ENCODE results near the gene ZNF862. TPM values are rescaled to one million over a fixed set of nuclear protein-coding genes. Genes with fewer than 3 reads are reported as not detected.

The ZNF862 gene
- total and polyA plus RNA-seq, 2 donors (not counting 3 experiments of a cell fraction or from before 2014, with no cell fraction given): 10.8 to 14.7 TPM

DNA sequence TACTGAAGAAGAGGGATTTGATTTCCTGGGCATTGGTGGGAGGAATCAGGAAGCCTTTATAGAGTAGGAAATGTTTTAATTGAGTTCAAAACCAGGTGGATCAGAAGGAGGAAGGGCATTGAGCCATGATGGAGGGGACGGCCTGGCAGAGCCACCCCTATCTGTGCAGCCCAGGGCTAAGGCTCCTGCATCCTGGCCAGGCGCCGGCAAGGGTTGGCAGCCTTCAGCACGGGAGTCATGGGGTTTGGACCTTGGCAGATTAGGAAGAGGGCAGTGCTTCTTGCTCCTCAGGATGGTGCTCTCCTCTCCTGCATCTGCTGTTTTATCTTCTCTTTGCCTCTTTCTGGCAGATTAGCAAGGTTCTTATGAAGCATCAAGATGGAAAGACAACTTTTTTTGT lies 12.5 kb downstream of the ZNF862 start:
- intact Hi-C loops (cut with micrococcal nuclease) (no loop called here), dilution Hi-C loops (cut with MboI; ENCODE audit: extremely low pct_ligation_motif_present, low sequenced_read_pairs) (no loop called here)
- POLR2A ChIA-PET: no interaction called here

More for the DNA sequence above, 12.5 kb downstream of the ZNF862 start:
- H3K9ac ChIP-seq (replicated peaks; ENCODE audit: extremely low read depth, insufficient read depth, low read length): no peak overlapping the region
- CTCF ChIA-PET: interaction anchor here (2.1 to 2.5 kb wide), 2 partner anchors 12 to 44 kb away, joined by 9 to 12 read pairs; partner anchors contain the start of gene ZNF862
- no peak overlapping the region for H3K4me3 ChIP-seq (replicated peaks in 1 of 3; ENCODE audit: insufficient read depth in 1 of 3, low read depth in 1 of 3, low read length in 3 of 3)
- no peaks in the 10 kb centered on the region for H3K9me1 ChIP-seq (replicated peaks; ENCODE audit: control insufficient read depth, extremely low read depth, insufficient read depth, low read length)
- no TSS peak for BruUV-seq (replicated peaks)
- H3K36me3 ChIP-seq (ENCODE audit: control insufficient read depth in 2 of 2, extremely low read depth in 1 of 2, insufficient read depth in 2 of 2, low read length in 2 of 2): peaks cover 0 to 2% of the 10 kb centered on the region in 2 experiments
- no peaks in the 10 kb centered on the region for H3K79me2 ChIP-seq (ENCODE audit: control insufficient read depth, insufficient read depth, low read length)
- no peak overlapping the region for H2AFZ ChIP-seq (ENCODE audit: low read depth, low read length)
- H3K4me1 ChIP-seq (ENCODE audit: control insufficient read depth, extremely low read depth, insufficient read depth, low read length): no peaks in the 10 kb centered on the region
- H4K20me1 ChIP-seq (replicated peaks; ENCODE audit: control insufficient read depth, extremely low read depth, insufficient read depth, low read length): no peaks in the 10 kb centered on the region
- FAIRE-seq (no peak), DNase-seq (ENCODE audit: low read depth, low spot score) (no peak)
- no peak overlapping the region for H3K27ac ChIP-seq (ENCODE audit: insufficient read depth, low read depth, low read length)
- TF ChIP-seq POLR2AphosphoS5 (IDR thresholded peaks at IDR 0.05; ENCODE audit: insufficient read depth, low read depth, low read length) (no peak), MYC (IDR thresholded peaks at IDR 0.05; ENCODE audit: low read depth, low read length) (no peak), FOS (IDR thresholded peaks at IDR 0.05; ENCODE audit: borderline replicate concordance, insufficient read depth, low read length) (no peak), GATA2 (IDR thresholded peaks at IDR 0.05; ENCODE audit: insufficient read depth, insufficient read length, low read depth, low read length) (no peak), JUN (IDR thresholded peaks at IDR 0.05; ENCODE audit: borderline replicate concordance, insufficient read depth, insufficient read length, low read depth) (no peak), EZH2 (IDR thresholded peaks at IDR 0.05; ENCODE audit: borderline replicate concordance, low read depth, low read length, severe bottlenecking) (no peak), POLR2A (IDR thresholded peaks at IDR 0.05; ENCODE audit: low read depth, low read length) (no peak)
- TF ChIP-seq, protein P1, sequence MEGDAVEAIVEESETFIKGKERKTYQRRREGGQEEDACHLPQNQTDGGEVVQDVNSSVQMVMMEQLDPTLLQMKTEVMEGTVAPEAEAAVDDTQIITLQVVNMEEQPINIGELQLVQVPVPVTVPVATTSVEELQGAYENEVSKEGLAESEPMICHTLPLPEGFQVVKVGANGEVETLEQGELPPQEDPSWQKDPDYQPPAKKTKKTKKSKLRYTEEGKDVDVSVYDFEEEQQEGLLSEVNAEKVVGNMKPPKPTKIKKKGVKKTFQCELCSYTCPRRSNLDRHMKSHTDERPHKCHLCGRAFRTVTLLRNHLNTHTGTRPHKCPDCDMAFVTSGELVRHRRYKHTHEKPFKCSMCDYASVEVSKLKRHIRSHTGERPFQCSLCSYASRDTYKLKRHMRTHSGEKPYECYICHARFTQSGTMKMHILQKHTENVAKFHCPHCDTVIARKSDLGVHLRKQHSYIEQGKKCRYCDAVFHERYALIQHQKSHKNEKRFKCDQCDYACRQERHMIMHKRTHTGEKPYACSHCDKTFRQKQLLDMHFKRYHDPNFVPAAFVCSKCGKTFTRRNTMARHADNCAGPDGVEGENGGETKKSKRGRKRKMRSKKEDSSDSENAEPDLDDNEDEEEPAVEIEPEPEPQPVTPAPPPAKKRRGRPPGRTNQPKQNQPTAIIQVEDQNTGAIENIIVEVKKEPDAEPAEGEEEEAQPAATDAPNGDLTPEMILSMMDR (IDR thresholded peaks at IDR 0.05; ENCODE audit: extremely low read depth in 1 of 2, insufficient read depth in 1 of 2, low read depth in 1 of 2, low read length in 2 of 2): no peak
- TF ChIP-seq, protein P2, sequence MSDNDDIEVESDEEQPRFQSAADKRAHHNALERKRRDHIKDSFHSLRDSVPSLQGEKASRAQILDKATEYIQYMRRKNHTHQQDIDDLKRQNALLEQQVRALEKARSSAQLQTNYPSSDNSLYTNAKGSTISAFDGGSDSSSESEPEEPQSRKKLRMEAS (IDR thresholded peaks at IDR 0.05; ENCODE audit: insufficient read depth, insufficient read length): no peak
- H3K9me3 ChIP-seq (replicated peaks; ENCODE audit: control insufficient read depth, insufficient read depth, low read length): no peaks in the 10 kb centered on the region
- H3K27me3 ChIP-seq (ENCODE audit: control insufficient read depth in 2 of 2, insufficient read depth in 2 of 2, low read length in 2 of 2): no peaks in the 10 kb centered on the region
- no peak overlapping the region for H3K4me2 ChIP-seq (ENCODE audit: insufficient read depth, low read length)

Measured in endothelial cell of umbilical vein (primary cell).